Superior temporal gyrus (tissue), 1 donor: Measurements from ENCODE around the gene CYB5B.

Source experiments
- DNase-seq: peaks from one replicate; pipeline ENCODE4 v3.0.0-alpha.2; 2016; ENCODE audit errors: extremely low spot score

The CYB5B gene

GRCh38 chr16:69444873-69445517 is 20.6 kb downstream of the CYB5B start:
- DNase-seq, result peak; percentile 63

GRCh38 chr16:69448470-69449193 is 24.2 kb downstream of the CYB5B start:
- no peak for DNase-seq

- DNase-seq, result no peak
Measured at GRCh38 chr16:69451166-69451565, 26.7 kb downstream of the CYB5B start.

GRCh38 chr16:69453936-69454335 is 29.5 kb downstream of the CYB5B start:
- no peak for DNase-seq

- DNase-seq, result peak; percentile 63
Measured at GRCh38 chr16:69463876-69464275, 39.5 kb downstream of the CYB5B start.

- DNase-seq, result peak; percentile 46
Measured at GRCh38 chr16:69465083-69465721, 40.8 kb downstream of the CYB5B start.

GRCh38 chr16:69465881-69466280 is 41.5 kb downstream of the CYB5B start:
- DNase-seq, result peak; percentile 73

- no peak for DNase-seq
Measured at GRCh38 chr16:69466547-69466946, 42.1 kb downstream of the CYB5B start.

- no peak for DNase-seq
Measured at GRCh38 chr16:69467080-69467479, 42.7 kb downstream of the CYB5B start.

GRCh38 chr16:69467531-69468204 is 43.2 kb downstream of the CYB5B start:
- DNase-seq, result no peak

- DNase-seq, result no peak
Measured at GRCh38 chr16:69469807-69470561, 45.6 kb downstream of the CYB5B start.

GRCh38 chr16:69471121-69471520 is 46.7 kb downstream of the CYB5B start:
- DNase-seq, result no peak

GRCh38 chr16:69474408-69474807 is 50.0 kb downstream of the CYB5B start:
- DNase-seq, result no peak

- DNase-seq, result no peak
Measured at GRCh38 chr16:69476920-69477443, 52.6 kb downstream of the CYB5B start.

- no peak for DNase-seq
Measured at GRCh38 chr16:69477546-69477945, 53.1 kb downstream of the CYB5B start.

GRCh38 chr16:69478685-69479084 is 54.3 kb downstream of the CYB5B start:
- no peak for DNase-seq

GRCh38 chr16:69479775-69480174 is 55.4 kb downstream of the CYB5B start:
- DNase-seq, result no peak

GRCh38 chr16:69481901-69482341 is 57.5 kb downstream of the CYB5B start:
- peak; percentile 61 for DNase-seq

- no peak for DNase-seq
Measured at GRCh38 chr16:69482410-69482991, 58.1 kb downstream of the CYB5B start.

- DNase-seq, result no peak
Measured at GRCh38 chr16:69483611-69484010, 59.2 kb downstream of the CYB5B start.

GRCh38 chr16:69485361-69485760 is 60.9 kb downstream of the CYB5B start:
- no peak for DNase-seq
